Tibial artery (tissue), 4 donors: ENCODE results near the gene NOC4L.
A peak's percentile ranks its signal among the peaks of the same experiment; 100 is the strongest.
"Not testable (repeated sequence)": the region's sequence is repeated elsewhere in the genome, so short reads cannot be mapped to it uniquely, and the experiment has no call there.

Source experiments
- DNase-seq, 2 donors: peaks; one replicate each; pipeline ENCODE4 v3.0.0-alpha.2; 2019
- H3K27ac ChIP-seq, 2 donors: fragments of 200-600 bp; sonication (generic) in 1 of 2; 1 replicate in 1 of 2; 2 replicates in 1 of 2; pipeline ENCODE4 v1.5.1; 2018 to 2019; ENCODE audit warnings: mild to moderate bottlenecking in 1 of 2
- H3K27me3 ChIP-seq, 2 donors: fragments of 200-600 bp; sonication (generic) in 1 of 2; one replicate each; pipeline versions ENCODE4 v1.5.1 to v1.6.0; 2016 to 2019
- H3K36me3 ChIP-seq, 3 donors: fragments of 200-600 bp; sonication (generic) in 2 of 3; one replicate each; pipeline ENCODE4 v1.5.1; 2016 to 2019; ENCODE audit warnings: mild to moderate bottlenecking in 2 of 3
- H3K4me1 ChIP-seq, 4 donors: fragments of 200-600 bp; sonication (generic) in 2 of 4; 1 replicate in 3 of 4; 2 replicates in 1 of 4; pipeline ENCODE4 v1.5.1; 2016 to 2019
- H3K4me3 ChIP-seq, 2 donors: fragments of 200-600 bp; sonication (generic) in 1 of 2; 1 replicate in 1 of 2; 2 replicates in 1 of 2; pipeline ENCODE4 v1.5.1; 2018 to 2019; ENCODE audit warnings: mild to moderate bottlenecking in 2 of 2
- H3K9me3 ChIP-seq, 3 donors: fragments of 200-600 bp; sonication (generic) in 1 of 3; one replicate each; pipeline ENCODE4 v1.5.1; 2016 to 2019
- intact Hi-C: fragments of 100-400 bp; cut with DNase I; formaldehyde crosslinking; loops from one replicate; pipeline ENCODE4 v1.15.0; 2023; ENCODE audit warnings: low total_unique reads
- TF ChIP-seq, protein P1 (sequence below), 2 experiments: fragments of 200-600 bp in 1 of 2; fragments of 450-650 bp in 1 of 2; IDR thresholded peaks; one replicate each; pipeline ENCODE4 v1.5.1; 2017 to 2019; ENCODE audit warnings: antibody characterized with exemption in 2 of 2, mild to moderate bottlenecking in 1 of 2, moderate library complexity in 1 of 2

Gene NOC4L

DNA sequence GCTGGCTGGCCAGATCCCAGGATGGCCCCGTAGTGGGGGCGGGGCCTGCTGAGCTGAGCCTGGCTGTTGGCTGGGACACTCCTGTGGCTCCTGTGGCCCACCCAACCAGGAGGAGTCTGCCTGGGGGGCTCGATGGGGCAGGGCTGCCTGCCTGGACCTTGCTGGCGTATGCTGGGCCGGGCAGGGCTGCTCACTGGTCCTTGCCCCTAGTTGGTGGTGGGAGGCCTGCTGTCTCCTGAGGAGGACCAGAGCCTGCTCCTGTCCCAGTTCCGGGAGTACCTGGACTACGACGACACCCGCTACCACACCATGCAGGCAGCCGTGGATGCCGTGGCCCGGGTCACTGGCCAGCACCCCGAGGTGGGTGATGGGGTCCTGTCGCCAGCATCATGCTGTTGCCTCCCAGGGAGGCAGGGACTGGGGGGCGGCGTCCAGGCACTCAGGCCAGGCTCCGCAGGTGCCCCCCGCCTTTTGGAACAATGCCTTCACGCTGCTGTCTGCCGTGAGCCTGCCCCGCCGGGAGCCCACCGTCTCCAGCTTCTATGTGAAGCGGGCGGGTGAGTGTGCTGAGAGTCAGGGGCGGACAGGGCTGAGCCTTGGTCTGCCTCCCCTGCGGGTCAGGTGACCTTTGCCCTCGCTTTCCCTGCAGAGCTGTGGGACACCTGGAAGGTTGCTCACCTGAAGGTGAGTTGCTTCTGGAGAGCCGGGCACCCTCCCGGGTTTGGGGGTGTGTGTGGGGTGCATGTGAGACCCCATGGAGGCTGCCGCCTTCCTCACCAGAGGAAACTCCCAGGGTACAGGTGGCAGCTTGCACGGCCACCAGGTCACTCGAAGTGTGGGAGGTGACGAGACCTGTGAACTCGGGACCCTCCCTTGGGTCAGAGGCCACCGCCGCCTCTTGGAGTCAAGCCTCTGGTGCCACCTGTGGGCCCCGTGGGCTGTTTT, 3.4 kb downstream of the NOC4L start:
- no peaks in the 10 kb centered on the region for H3K27me3 ChIP-seq
- no peak overlapping the region for H3K4me3 ChIP-seq
- peak in 1 of 2 donors; percentile 64 for DNase-seq
- TF ChIP-seq, protein P1, sequence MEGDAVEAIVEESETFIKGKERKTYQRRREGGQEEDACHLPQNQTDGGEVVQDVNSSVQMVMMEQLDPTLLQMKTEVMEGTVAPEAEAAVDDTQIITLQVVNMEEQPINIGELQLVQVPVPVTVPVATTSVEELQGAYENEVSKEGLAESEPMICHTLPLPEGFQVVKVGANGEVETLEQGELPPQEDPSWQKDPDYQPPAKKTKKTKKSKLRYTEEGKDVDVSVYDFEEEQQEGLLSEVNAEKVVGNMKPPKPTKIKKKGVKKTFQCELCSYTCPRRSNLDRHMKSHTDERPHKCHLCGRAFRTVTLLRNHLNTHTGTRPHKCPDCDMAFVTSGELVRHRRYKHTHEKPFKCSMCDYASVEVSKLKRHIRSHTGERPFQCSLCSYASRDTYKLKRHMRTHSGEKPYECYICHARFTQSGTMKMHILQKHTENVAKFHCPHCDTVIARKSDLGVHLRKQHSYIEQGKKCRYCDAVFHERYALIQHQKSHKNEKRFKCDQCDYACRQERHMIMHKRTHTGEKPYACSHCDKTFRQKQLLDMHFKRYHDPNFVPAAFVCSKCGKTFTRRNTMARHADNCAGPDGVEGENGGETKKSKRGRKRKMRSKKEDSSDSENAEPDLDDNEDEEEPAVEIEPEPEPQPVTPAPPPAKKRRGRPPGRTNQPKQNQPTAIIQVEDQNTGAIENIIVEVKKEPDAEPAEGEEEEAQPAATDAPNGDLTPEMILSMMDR (IDR thresholded peaks at IDR 0.05): no peak
- intact Hi-C loops: no loop called here
- H3K36me3 ChIP-seq: peaks cover 0 to 63% (median 11%) of the 10 kb centered on the region in 3 donors
- H3K4me1 ChIP-seq: peaks cover 0 to 22% (median 17%) of the 10 kb centered on the region in 4 donors
- no peak overlapping the region for H3K27ac ChIP-seq
- no peaks in the 10 kb centered on the region for H3K9me3 ChIP-seq

GRCh38 chr12:132148368-132149045, 4.2 kb downstream of the NOC4L start:
- Histone ChIP-seq H3K9me3 (no peaks in the 10 kb centered on the region), H3K27me3 (no peaks in the 10 kb centered on the region), H3K4me3 (no peak overlapping the region), H3K4me1 (peaks cover 0 to 14% (median 9%) of the 10 kb centered on the region in 4 donors), H3K36me3 (peaks cover 0 to 63% (median 11%) of the 10 kb centered on the region in 3 donors), H3K27ac (no peak overlapping the region)
- TF ChIP-seq, protein P1 (IDR thresholded peaks at IDR 0.05): no peak
- DNase-seq: peak in 1 of 2 donors; percentile 54
- intact Hi-C loops: no loop called here

GRCh38 chr12:132149526-132149925, 5.3 kb downstream of the NOC4L start:
- H3K4me3 ChIP-seq, H3K27me3 ChIP-seq, DNase-seq, H3K27ac ChIP-seq, intact Hi-C loops, H3K9me3 ChIP-seq: not testable (repeated sequence)
- H3K4me1 ChIP-seq: peaks cover 0 to 20% (median 13%) of the 10 kb centered on the region in 4 donors
- H3K36me3 ChIP-seq: peaks cover 0 to 63% (median 11%) of the 10 kb centered on the region in 3 donors

DNA sequence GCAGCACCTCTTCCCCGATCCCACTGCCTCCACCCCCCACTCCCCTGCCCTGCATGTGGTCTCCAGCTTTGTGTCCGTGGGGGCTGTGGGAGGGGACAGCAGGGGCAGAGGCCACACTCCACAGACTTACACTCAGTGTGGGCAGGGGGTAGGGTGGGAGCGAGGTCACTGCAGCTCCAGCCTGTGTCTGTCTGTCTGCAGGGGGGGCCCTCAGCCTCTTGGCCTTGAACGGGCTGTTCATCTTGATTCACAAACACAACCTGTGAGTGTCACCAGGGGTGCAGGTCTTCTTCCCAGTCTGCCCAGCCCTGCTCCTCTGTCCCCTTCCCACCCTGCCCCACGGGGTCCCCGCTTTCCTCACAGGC, 6.5 kb downstream of the NOC4L start:
- DNase-seq: no peak
- H3K27me3 ChIP-seq: no peaks in the 10 kb centered on the region
- intact Hi-C loops: loop anchor here (5.0 kb wide), 1 partner anchor 262 kb away; no protein-coding TSS in a partner anchor
- H3K4me3 ChIP-seq: no peak overlapping the region
- H3K27ac ChIP-seq: no peak overlapping the region
- TF ChIP-seq, protein P1 (IDR thresholded peaks at IDR 0.05): no peak
- H3K36me3 ChIP-seq: peaks cover 0 to 66% (median 11%) of the 10 kb centered on the region in 3 donors
- no peaks in the 10 kb centered on the region for H3K9me3 ChIP-seq
- peaks cover 0 to 8% (median 5%) of the 10 kb centered on the region in 4 donors for H3K4me1 ChIP-seq

- intact Hi-C loops: loop anchor here (5.0 kb wide), 1 partner anchor 261 kb away; no protein-coding TSS in a partner anchor
- Histone ChIP-seq H3K36me3 (peaks cover 0 to 66% (median 11%) of the 10 kb centered on the region in 3 donors), H3K27ac (no peak overlapping the region), H3K4me1 (peaks cover 0 to 8% (median 5%) of the 10 kb centered on the region in 4 donors), H3K9me3 (no peaks in the 10 kb centered on the region), H3K27me3 (no peaks in the 10 kb centered on the region), H3K4me3 (no peak overlapping the region)
- TF ChIP-seq, protein P1 (IDR thresholded peaks at IDR 0.05): no peak
- DNase-seq: peak in 1 of 2 donors; percentile 67
Measured at GRCh38 chr12:132151145-132151765, 7.0 kb downstream of the NOC4L start.
